HK-2 (cell line): ENCODE results near the gene CFAP73.
"Not testable (repeated sequence)": the region's sequence is repeated elsewhere in the genome, so short reads cannot be mapped to it uniquely, and the experiment has no call there.

ENCODE experiments used
- DNase-seq: peaks from one replicate; pipeline ENCODE4 v3.0.0-alpha.2; 2018; ENCODE audit not compliant: unreplicated experiment

The CFAP73 gene

GRCh38 chr12:113190761-113191160, 41.2 kb downstream of the CFAP73 start:
- DNase-seq: no peak

GRCh38 chr12:113191227-113191626, 41.7 kb downstream of the CFAP73 start:
- DNase-seq: no peak

- peak; percentile 44 for DNase-seq
These were observed 45.5 kb downstream of the CFAP73 start for GRCh38 chr12:113194971-113195391.

- DNase-seq: no peak
These were observed 46.1 kb downstream of the CFAP73 start for GRCh38 chr12:113195598-113195997.

GRCh38 chr12:113196582-113196981, 47.1 kb downstream of the CFAP73 start:
- no peak for DNase-seq

GRCh38 chr12:113196990-113197389, 47.5 kb downstream of the CFAP73 start:
- peak; percentile 65 for DNase-seq

GRCh38 chr12:113197518-113198077, 48.1 kb downstream of the CFAP73 start:
- DNase-seq: no peak

- DNase-seq: no peak
These were observed 48.8 kb downstream of the CFAP73 start for GRCh38 chr12:113198296-113198695.

- DNase-seq: no peak
These were observed 50.7 kb downstream of the CFAP73 start for GRCh38 chr12:113200021-113200797.

GRCh38 chr12:113201187-113202177, 52.0 kb downstream of the CFAP73 start:
- no peak for DNase-seq

- DNase-seq: no peak
These were observed 53.0 kb downstream of the CFAP73 start for GRCh38 chr12:113202300-113203075.

GRCh38 chr12:113203852-113204760, 54.6 kb downstream of the CFAP73 start:
- no peak for DNase-seq

GRCh38 chr12:113204804-113205203, 55.3 kb downstream of the CFAP73 start:
- DNase-seq: no peak

GRCh38 chr12:113206802-113207201, 57.3 kb downstream of the CFAP73 start:
- DNase-seq: not testable (repeated sequence)

GRCh38 chr12:113207613-113208040, 58.1 kb downstream of the CFAP73 start:
- no peak for DNase-seq

GRCh38 chr12:113208041-113208934, 58.8 kb downstream of the CFAP73 start:
- DNase-seq: no peak
